ENCODE results near the gene DISP2. TPM values are rescaled to one million over a fixed set of nuclear protein-coding genes. Genes with fewer than 3 reads are reported as not detected.

Gene DISP2
- total RNA-seq, 1 experiment from 2014 or later = 4.6 TPM

DNA sequence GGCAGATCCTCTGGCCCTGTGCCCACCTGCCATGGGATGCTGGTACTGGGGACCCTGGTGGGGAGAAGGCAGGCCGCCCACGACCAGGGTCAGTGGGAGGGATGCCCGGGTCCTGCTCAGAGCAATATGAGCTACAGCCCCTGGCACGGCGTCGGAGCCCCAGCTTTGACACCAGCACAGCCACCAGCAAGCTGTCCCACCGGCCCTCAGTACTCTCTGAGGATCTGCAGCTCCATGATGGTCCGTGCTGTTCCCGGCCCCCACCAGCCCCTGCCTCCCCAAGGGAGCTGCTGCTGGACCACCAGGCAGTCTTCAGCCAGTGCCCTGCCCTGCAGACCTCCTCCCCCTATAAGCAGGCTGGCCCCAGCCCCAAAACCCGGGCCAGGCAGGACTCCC, 11.5 kb downstream of the DISP2 start:
- BruUV-seq (replicated peaks) = no TSS peak
- Mint-ChIP-seq H3K4me3 (ENCODE audit: unreplicated experiment) (no peak overlapping the region), H3K4me1 (ENCODE audit: low read depth, unreplicated experiment) (no peaks in the 10 kb centered on the region), H3K27ac (ENCODE audit: unreplicated experiment) (no peak overlapping the region), H3K27me3 (ENCODE audit: insufficient read depth, unreplicated experiment) (no peaks in the 10 kb centered on the region), H3K36me3 (ENCODE audit: insufficient read depth, unreplicated experiment) (no peaks in the 10 kb centered on the region), H3K9me3 (ENCODE audit: unreplicated experiment) (no peaks in the 10 kb centered on the region)
- TF ChIP-seq, protein P1, sequence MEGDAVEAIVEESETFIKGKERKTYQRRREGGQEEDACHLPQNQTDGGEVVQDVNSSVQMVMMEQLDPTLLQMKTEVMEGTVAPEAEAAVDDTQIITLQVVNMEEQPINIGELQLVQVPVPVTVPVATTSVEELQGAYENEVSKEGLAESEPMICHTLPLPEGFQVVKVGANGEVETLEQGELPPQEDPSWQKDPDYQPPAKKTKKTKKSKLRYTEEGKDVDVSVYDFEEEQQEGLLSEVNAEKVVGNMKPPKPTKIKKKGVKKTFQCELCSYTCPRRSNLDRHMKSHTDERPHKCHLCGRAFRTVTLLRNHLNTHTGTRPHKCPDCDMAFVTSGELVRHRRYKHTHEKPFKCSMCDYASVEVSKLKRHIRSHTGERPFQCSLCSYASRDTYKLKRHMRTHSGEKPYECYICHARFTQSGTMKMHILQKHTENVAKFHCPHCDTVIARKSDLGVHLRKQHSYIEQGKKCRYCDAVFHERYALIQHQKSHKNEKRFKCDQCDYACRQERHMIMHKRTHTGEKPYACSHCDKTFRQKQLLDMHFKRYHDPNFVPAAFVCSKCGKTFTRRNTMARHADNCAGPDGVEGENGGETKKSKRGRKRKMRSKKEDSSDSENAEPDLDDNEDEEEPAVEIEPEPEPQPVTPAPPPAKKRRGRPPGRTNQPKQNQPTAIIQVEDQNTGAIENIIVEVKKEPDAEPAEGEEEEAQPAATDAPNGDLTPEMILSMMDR (IDR thresholded peaks at IDR 0.05; ENCODE audit: insufficient read depth in 1 of 2, low read depth in 1 of 2, low read length in 1 of 2, severe bottlenecking in 1 of 2, unreplicated experiment in 1 of 2) = no peak
- H3K4me3 ChIP-seq (ENCODE audit: low read depth, low read length) = no peak overlapping the region
- no peaks in the 10 kb centered on the region for H3K4me1 ChIP-seq
- no peaks in the 10 kb centered on the region for H3K27me3 ChIP-seq (replicated peaks; ENCODE audit: control insufficient read depth, insufficient read depth, low read length)
- H3K36me3 ChIP-seq (ENCODE audit: control insufficient read depth, insufficient read depth, low read length) = no peaks in the 10 kb centered on the region
- intact Hi-C loops (cut with micrococcal nuclease; ENCODE audit: unreplicated experiment) = no loop called here
- DNase-seq = no peak
- ChIA-PET POLR2A (no interaction called here), CTCF (no interaction called here)
- H3K9me3 ChIP-seq = no peaks in the 10 kb centered on the region

DNA sequence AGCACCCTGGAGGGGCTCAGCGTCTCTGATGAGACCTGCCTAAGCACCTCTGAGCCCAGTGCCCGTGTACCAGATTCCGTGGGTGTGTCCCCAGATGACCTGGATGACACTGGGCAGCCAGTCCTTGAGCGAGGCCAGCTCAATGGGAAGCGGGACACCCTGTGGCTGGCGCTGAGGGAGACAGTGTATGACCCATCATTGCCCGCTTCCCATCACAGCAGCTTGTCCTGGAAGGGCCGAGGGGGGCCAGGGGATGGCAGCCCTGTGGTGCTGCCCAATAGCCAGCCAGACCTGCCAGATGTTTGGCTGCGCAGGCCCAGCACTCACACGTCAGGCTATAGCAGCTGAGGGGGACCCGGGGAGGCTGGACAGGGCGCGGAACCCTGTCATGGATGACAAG, 12.0 kb downstream of the DISP2 start:
- no peaks in the 10 kb centered on the region for H3K27me3 ChIP-seq (replicated peaks; ENCODE audit: control insufficient read depth, insufficient read depth, low read length)
- no peaks in the 10 kb centered on the region for H3K9me3 ChIP-seq
- H3K36me3 Mint-ChIP-seq (ENCODE audit: insufficient read depth, unreplicated experiment) = no peaks in the 10 kb centered on the region
- TF ChIP-seq, protein P1 (IDR thresholded peaks at IDR 0.05; ENCODE audit: insufficient read depth in 1 of 2, low read depth in 1 of 2, low read length in 1 of 2, severe bottlenecking in 1 of 2, unreplicated experiment in 1 of 2) = no peak
- H3K36me3 ChIP-seq (ENCODE audit: control insufficient read depth, insufficient read depth, low read length) = no peaks in the 10 kb centered on the region
- no TSS peak for BruUV-seq (replicated peaks)
- POLR2A ChIA-PET = interaction anchor here (1.2 kb wide), 1 partner anchor 22 kb away, joined by 4 read pairs; no protein-coding TSS in a partner anchor
- intact Hi-C loops (cut with micrococcal nuclease; ENCODE audit: unreplicated experiment) = no loop called here
- DNase-seq = no peak
- no peaks in the 10 kb centered on the region for H3K4me1 Mint-ChIP-seq (ENCODE audit: low read depth, unreplicated experiment)
- no peaks in the 10 kb centered on the region for H3K4me1 ChIP-seq
- H3K4me3 ChIP-seq (ENCODE audit: low read depth, low read length) = no peak overlapping the region
- no peak overlapping the region for H3K27ac Mint-ChIP-seq (ENCODE audit: unreplicated experiment)
- CTCF ChIA-PET = no interaction called here
- no peaks in the 10 kb centered on the region for H3K9me3 Mint-ChIP-seq (ENCODE audit: unreplicated experiment)
- no peak overlapping the region for H3K4me3 Mint-ChIP-seq (ENCODE audit: unreplicated experiment)
- no peaks in the 10 kb centered on the region for H3K27me3 Mint-ChIP-seq (ENCODE audit: insufficient read depth, unreplicated experiment)

DNA sequence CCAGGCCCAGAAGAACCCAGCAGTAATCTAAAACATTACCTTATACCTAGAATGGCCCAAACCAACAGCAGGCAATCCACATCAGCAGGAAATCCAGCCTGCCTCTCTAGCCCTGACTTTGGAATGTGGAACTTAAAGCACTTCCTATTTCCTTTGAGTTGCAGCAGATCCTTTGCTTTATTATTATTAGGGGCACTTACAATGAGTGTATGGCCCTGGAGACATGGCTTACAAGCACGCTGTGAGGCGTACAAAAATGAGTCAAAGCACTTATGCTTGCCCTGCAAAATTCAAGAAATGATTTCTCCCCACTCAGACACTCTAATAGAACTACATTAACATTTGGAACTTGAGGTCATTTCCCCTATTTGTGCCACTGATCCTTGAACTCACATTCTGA, 15.0 kb downstream of the DISP2 start:
- CTCF ChIA-PET = no interaction called here
- no TSS peak for BruUV-seq (replicated peaks)
- DNase-seq = no peak
- Mint-ChIP-seq H3K9me3 (ENCODE audit: unreplicated experiment) (no peaks in the 10 kb centered on the region), H3K4me3 (ENCODE audit: unreplicated experiment) (no peak overlapping the region), H3K27me3 (ENCODE audit: insufficient read depth, unreplicated experiment) (no peaks in the 10 kb centered on the region), H3K27ac (ENCODE audit: unreplicated experiment) (no peak overlapping the region), H3K36me3 (ENCODE audit: insufficient read depth, unreplicated experiment) (no peaks in the 10 kb centered on the region), H3K4me1 (ENCODE audit: low read depth, unreplicated experiment) (no peaks in the 10 kb centered on the region)
- POLR2A ChIA-PET = no interaction called here
- H3K36me3 ChIP-seq (ENCODE audit: control insufficient read depth, insufficient read depth, low read length) = no peaks in the 10 kb centered on the region
- TF ChIP-seq, protein P1 (IDR thresholded peaks at IDR 0.05; ENCODE audit: insufficient read depth in 1 of 2, low read depth in 1 of 2, low read length in 1 of 2, severe bottlenecking in 1 of 2, unreplicated experiment in 1 of 2) = no peak
- H3K4me1 ChIP-seq = no peaks in the 10 kb centered on the region
- no peaks in the 10 kb centered on the region for H3K27me3 ChIP-seq (replicated peaks; ENCODE audit: control insufficient read depth, insufficient read depth, low read length)
- intact Hi-C loops (cut with micrococcal nuclease; ENCODE audit: unreplicated experiment) = no loop called here
- no peaks in the 10 kb centered on the region for H3K9me3 ChIP-seq
- no peak overlapping the region for H3K4me3 ChIP-seq (ENCODE audit: low read depth, low read length)
